ENCODE results near the gene TGFB3. TPM values are rescaled to one million over a fixed set of nuclear protein-coding genes. Genes with fewer than 3 reads are reported as not detected.

Gene TGFB3
- total and polyA plus RNA-seq, 9 of the 15 experiments (the other 6 are each of a cell fraction or from before 2014, with no cell fraction given): 0.39 to 2.0 (median 1.0) TPM

- TF ChIP-seq, protein P1, sequence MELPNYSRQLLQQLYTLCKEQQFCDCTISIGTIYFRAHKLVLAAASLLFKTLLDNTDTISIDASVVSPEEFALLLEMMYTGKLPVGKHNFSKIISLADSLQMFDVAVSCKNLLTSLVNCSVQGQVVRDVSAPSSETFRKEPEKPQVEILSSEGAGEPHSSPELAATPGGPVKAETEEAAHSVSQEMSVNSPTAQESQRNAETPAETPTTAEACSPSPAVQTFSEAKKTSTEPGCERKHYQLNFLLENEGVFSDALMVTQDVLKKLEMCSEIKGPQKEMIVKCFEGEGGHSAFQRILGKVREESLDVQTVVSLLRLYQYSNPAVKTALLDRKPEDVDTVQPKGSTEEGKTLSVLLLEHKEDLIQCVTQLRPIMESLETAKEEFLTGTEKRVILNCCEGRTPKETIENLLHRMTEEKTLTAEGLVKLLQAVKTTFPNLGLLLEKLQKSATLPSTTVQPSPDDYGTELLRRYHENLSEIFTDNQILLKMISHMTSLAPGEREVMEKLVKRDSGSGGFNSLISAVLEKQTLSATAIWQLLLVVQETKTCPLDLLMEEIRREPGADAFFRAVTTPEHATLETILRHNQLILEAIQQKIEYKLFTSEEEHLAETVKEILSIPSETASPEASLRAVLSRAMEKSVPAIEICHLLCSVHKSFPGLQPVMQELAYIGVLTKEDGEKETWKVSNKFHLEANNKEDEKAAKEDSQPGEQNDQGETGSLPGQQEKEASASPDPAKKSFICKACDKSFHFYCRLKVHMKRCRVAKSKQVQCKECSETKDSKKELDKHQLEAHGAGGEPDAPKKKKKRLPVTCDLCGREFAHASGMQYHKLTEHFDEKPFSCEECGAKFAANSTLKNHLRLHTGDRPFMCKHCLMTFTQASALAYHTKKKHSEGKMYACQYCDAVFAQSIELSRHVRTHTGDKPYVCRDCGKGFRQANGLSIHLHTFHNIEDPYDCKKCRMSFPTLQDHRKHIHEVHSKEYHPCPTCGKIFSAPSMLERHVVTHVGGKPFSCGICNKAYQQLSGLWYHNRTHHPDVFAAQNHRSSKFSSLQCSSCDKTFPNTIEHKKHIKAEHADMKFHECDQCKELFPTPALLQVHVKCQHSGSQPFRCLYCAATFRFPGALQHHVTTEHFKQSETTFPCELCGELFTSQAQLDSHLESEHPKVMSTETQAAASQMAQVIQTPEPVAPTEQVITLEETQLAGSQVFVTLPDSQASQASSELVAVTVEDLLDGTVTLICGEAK (IDR thresholded peaks at IDR 0.05): no peak
- TF ChIP-seq, protein P1 (CRISPR knock-in tag; IDR thresholded peaks at IDR 0.05): no peak
- no peak for TF ChIP-seq TOE1 (IDR thresholded peaks at IDR 0.05; ENCODE audit: borderline replicate concordance)
- no peak for TF ChIP-seq TOE1 (CRISPR knock-in tag; IDR thresholded peaks at IDR 0.05; ENCODE audit: borderline replicate concordance, low read depth)
- no peak for TF ChIP-seq ZNF324 (CRISPR knock-in tag; IDR thresholded peaks at IDR 0.05)
- no peak for TF ChIP-seq GTF3C2 (IDR thresholded peaks at IDR 0.05; ENCODE audit: borderline replicate concordance, extremely low read depth, insufficient read length)
- TF ChIP-seq MCM3 (IDR thresholded peaks at IDR 0.05): no peak
- no peak for TF ChIP-seq ZNF217 (CRISPR knock-in tag; IDR thresholded peaks at IDR 0.05)
Observed at GRCh38 chr14:75909630-75910029, 72.2 kb downstream of the TGFB3 start (continued).

Data from K562 (cell line).